SK-N-SH (cell line): ENCODE data around the gene KLHL33. TPM values are rescaled to one million over a fixed set of nuclear protein-coding genes. Genes with fewer than 3 reads are reported as not detected.
A peak's percentile ranks its signal among the peaks of the same experiment; 100 is the strongest.

Source experiments
- CTCF ChIA-PET: fragments of 300-600, 350-600 bp; formaldehyde crosslinking; extraction: SDS; loops from one replicate; lab custom pipeline; 2021; lab: Yijun Ruan, JAX
- POLR2A ChIA-PET: fragments of 350-600 bp; sonication (Branson Sonifier 250); formaldehyde crosslinking; extraction: SDS; loops from one replicate; lab custom pipeline; 2020; ENCODE audit warnings: antibody characterized with exemption, inconsistent platforms; lab: Yijun Ruan, JAX
- DNase-seq: peaks from one replicate; pipeline ENCODE4 v3.0.0; 2012
- H2AFZ ChIP-seq: fragments of 200-600 bp; sonication (generic); 2 replicates; pipeline ENCODE4 v1.8.1; 2016; ENCODE audit warnings: antibody characterized with exemption, mild to moderate bottlenecking, low read depth
- H3F3A ChIP-seq: fragments of 200-600 bp; sonication (generic); replicated peaks from 2 replicates; pipeline ENCODE3; 2016; ENCODE audit warnings: antibody characterized with exemption, mild to moderate bottlenecking; ENCODE audit not compliant: insufficient read depth
- H3K27ac ChIP-seq, 2 experiments: fragments of 200-500 bp in 1 of 2; fragments of 200-600 bp in 1 of 2; sonication (Bioruptor generic) in 1 of 2; sonication (generic), shearing (Covaris generic) in 1 of 2; 2 replicates each; pipeline versions ENCODE4 v1.5.1 to v1.6.1; 2014 to 2016; ENCODE audit warnings: low read depth in 2 of 2, inconsistent platforms in 1 of 2, low read length in 1 of 2, mild to moderate bottlenecking in 1 of 2, mixed read lengths in 1 of 2
- H3K27me3 ChIP-seq: fragments of 200-600 bp; sonication (generic), shearing (Covaris generic); 2 replicates; pipeline ENCODE4 v1.6.1; 2016; ENCODE audit warnings: mixed run types; ENCODE audit not compliant: insufficient read depth
- H3K36me3 ChIP-seq, 2 experiments: fragments of 200-500 bp in 1 of 2; fragments of 200-600 bp in 1 of 2; sonication (Bioruptor generic) in 1 of 2; sonication (generic) in 1 of 2; replicated peaks in 1 of 2; 2 replicates each; pipeline versions ENCODE3 to v1.5.1; 2014 to 2016; ENCODE audit warnings: low read length in 1 of 2, mild to moderate bottlenecking in 1 of 2; ENCODE audit not compliant: insufficient read depth in 2 of 2, control insufficient read depth in 1 of 2
- H3K4me1 ChIP-seq, 2 experiments: fragments of 200-500 bp in 1 of 2; fragments of 200-600 bp in 1 of 2; sonication (Bioruptor generic) in 1 of 2; sonication (generic), shearing (Covaris generic) in 1 of 2; 2 replicates each; pipeline versions ENCODE4 v1.5.1 to v1.6.1; 2014 to 2016; ENCODE audit warnings: low read depth in 1 of 2, low read length in 1 of 2, mixed run types in 1 of 2; ENCODE audit not compliant: insufficient read depth in 2 of 2, control insufficient read depth in 1 of 2
- H3K4me2 ChIP-seq: fragments of 200-600 bp; sonication (generic), shearing (Covaris generic); 2 replicates; pipeline ENCODE4 v1.6.1; 2017; ENCODE audit warnings: mixed run types
- H3K4me3 ChIP-seq, 2 experiments: fragments of 200-500 bp in 1 of 2; fragments of 200-600 bp in 1 of 2; sonication (Bioruptor generic) in 1 of 2; sonication (generic), shearing (Covaris generic) in 1 of 2; 2 replicates each; pipeline versions ENCODE4 v1.5.1 to v1.8.1; 2014 to 2016; ENCODE audit warnings: low read depth in 2 of 2, inconsistent platforms in 1 of 2, low read length in 1 of 2, mild to moderate bottlenecking in 1 of 2, mixed read lengths in 1 of 2, moderate library complexity in 1 of 2
- H3K79me2 ChIP-seq: fragments of 200-600 bp; sonication (generic); 2 replicates; pipeline ENCODE4 v1.8.1; 2017; ENCODE audit warnings: mild to moderate bottlenecking; ENCODE audit not compliant: insufficient read depth
- H3K9ac ChIP-seq: fragments of 200-600 bp; sonication (generic); 2 replicates; pipeline ENCODE4 v1.6.1; 2017; ENCODE audit warnings: mixed run types
- H3K9me2 ChIP-seq: fragments of 200-600 bp; sonication (generic); 2 replicates; pipeline ENCODE4 v1.6.1; 2017; ENCODE audit warnings: mixed run types
- H3K9me3 ChIP-seq: fragments of 200-600 bp; sonication (generic); 2 replicates; pipeline ENCODE4 v1.6.1; 2017; ENCODE audit warnings: mixed run types, mild to moderate bottlenecking, moderate library complexity
- H4K20me1 ChIP-seq: fragments of 200-600 bp; sonication (generic); 2 replicates; pipeline ENCODE4 v1.6.1; 2017; ENCODE audit warnings: mild to moderate bottlenecking, mixed run types; ENCODE audit not compliant: insufficient read depth
- EZH2phosphoT487 ChIP-seq: fragments of 200-600 bp; sonication (generic); IDR thresholded peaks from 2 replicates; pipeline ENCODE4 v1.6.1; 2017; ENCODE audit warnings: low read depth, mixed run types, mild to moderate bottlenecking, antibody characterized with exemption, moderate library complexity, borderline replicate concordance
- FOSL2 ChIP-seq: IDR thresholded peaks from 2 replicates; pipeline ENCODE4 v1.4.0; 2012; ENCODE audit warnings: low read depth, mild to moderate bottlenecking, moderate library complexity, borderline replicate concordance
- FOXM1 ChIP-seq: IDR thresholded peaks from 2 replicates; pipeline ENCODE4 v1.4.0; 2012; ENCODE audit warnings: low read depth, mild to moderate bottlenecking
- GABPA ChIP-seq: IDR thresholded peaks from 2 replicates; pipeline ENCODE4 v1.4.0; 2012; ENCODE audit warnings: low read depth, mild to moderate bottlenecking
- IRF3 ChIP-seq: fragments of 150-350 bp; IDR thresholded peaks from 2 replicates; pipeline ENCODE4 v1.6.1; 2016; ENCODE audit warnings: mild to moderate bottlenecking, low read depth, low read length
- JUND ChIP-seq: IDR thresholded peaks from 2 replicates; pipeline ENCODE4 v1.4.0; 2012
- MAX ChIP-seq: IDR thresholded peaks from 2 replicates; pipeline ENCODE4 v1.4.0; 2012; ENCODE audit warnings: low read depth
- NFIC ChIP-seq: IDR thresholded peaks from 2 replicates; pipeline ENCODE4 v1.4.0; 2012; ENCODE audit warnings: borderline replicate concordance
- RAD21 ChIP-seq: IDR thresholded peaks from 2 replicates; pipeline ENCODE4 v1.6.1; 2012; ENCODE audit warnings: mild to moderate bottlenecking, low read length
- RCOR1 ChIP-seq: fragments of 150-350 bp; IDR thresholded peaks from 2 replicates; pipeline ENCODE4 v1.6.1; 2017; ENCODE audit warnings: antibody characterized with exemption, low read length
- TEAD4 ChIP-seq: IDR thresholded peaks from 2 replicates; pipeline ENCODE4 v1.4.0; 2012; ENCODE audit warnings: mild to moderate bottlenecking, borderline replicate concordance; ENCODE audit not compliant: insufficient read depth
- USF1 ChIP-seq: IDR thresholded peaks from 2 replicates; pipeline ENCODE4 v1.4.0; 2012; ENCODE audit warnings: low read depth, borderline replicate concordance
- USF2 ChIP-seq: fragments of 150-350 bp; IDR thresholded peaks from 2 replicates; pipeline ENCODE4 v1.6.1; 2017; ENCODE audit warnings: antibody characterized with exemption, low read length, low read depth, borderline replicate concordance
- WGBS: methylation state at CpG from one replicate; pipeline ENCODE4 v1.1.6; 2017; ENCODE audit warnings: low lambda C conversion rate; 5-methylcytosine and 5-hydroxymethylcytosine counted together
- polyA plus RNA-seq, 3 experiments: library from polyadenylated mRNA; depleted of rRNA; stranded (reverse); fragments of >200 nt; gene quantifications; 2 replicates each; pipeline ENCODE4 v1.2.3, GENCODE V29; 2012

Gene KLHL33
- polyA plus RNA-seq, 1 of the 3 experiments (the other 2 are of a cell fraction): not detected

GRCh38 chr14:20428010-20428365 is 8.0 kb downstream of the KLHL33 start (continued):
- TF ChIP-seq USF1 (no peak), EZH2phosphoT487 (no peak), JUND (no peak)
- TF ChIP-seq, all 33 proteins: peak for 0

GRCh38 chr14:20427231-20428009 is 8.5 kb downstream of the KLHL33 start:
- H3F3A ChIP-seq: no peaks in the 10 kb centered on the region
- no peak for TF ChIP-seq RAD21
- peak; percentile 39; the same call in 1 of the 2 replicates for TF ChIP-seq FOSL2
- no peak for TF ChIP-seq GABPA
- no peak for TF ChIP-seq TEAD4
- TF ChIP-seq NFIC: no peak
- TF ChIP-seq USF2: no peak
- TF ChIP-seq JUND: peak; percentile 26; the same call in 1 of the 2 replicates
- no peak for TF ChIP-seq EZH2phosphoT487
- TF ChIP-seq USF1: no peak
- TF ChIP-seq RCOR1: no peak
- TF ChIP-seq IRF3: no peak
- no peak for TF ChIP-seq FOXM1
- TF ChIP-seq MAX: no peak
- no peak overlapping the region for H3K27ac ChIP-seq
- H3K4me1 ChIP-seq: peaks cover 0 to 7% of the 10 kb centered on the region in 2 experiments; a peak in 1 of 4 replicates
- no peaks in the 10 kb centered on the region for H4K20me1 ChIP-seq
- ChIA-PET POLR2A (no interaction called here), CTCF (interaction anchor here (2.0 kb wide), 1 partner anchor 12 kb away, joined by 7 read pairs; no protein-coding TSS in a partner anchor)
- H3K36me3 ChIP-seq: no peaks in the 10 kb centered on the region
- H3K4me2 ChIP-seq: peak overlapping the region; percentile 64; the same call in 1 of the 2 replicates
- WGBS: 69% methylated on average over 5 of the region's 5 CpGs
- no peaks in the 10 kb centered on the region for H3K79me2 ChIP-seq
- no peaks in the 10 kb centered on the region for H3K9me3 ChIP-seq
- no peaks in the 10 kb centered on the region for H3K27me3 ChIP-seq
- DNase-seq: no peak
- H2AFZ ChIP-seq: peak overlapping the region; percentile 91
- H3K4me3 ChIP-seq: no peak overlapping the region
- H3K9me2 ChIP-seq: no peaks in the 10 kb centered on the region
- H3K9ac ChIP-seq: no peak overlapping the region
